PC-9 (cell line): Measurements from ENCODE around the gene VIM.

ENCODE experiments used
- CTCF ChIP-seq: fragments of 200-600 bp; sonication (generic); conservative IDR thresholded peaks from 2 replicates; pipeline ENCODE4 v1.6.1; 2017; ENCODE audit warnings: mixed run types, antibody characterized with exemption, mild to moderate bottlenecking, moderate library complexity
- EZH2 ChIP-seq: fragments of 200-600 bp; sonication (generic); IDR thresholded peaks from 2 replicates; pipeline ENCODE4 v1.8.0; 2017; ENCODE audit warnings: antibody characterized with exemption, low read depth

GRCh38 chr10:17237149-17237527 is 9.1 kb downstream of the VIM start:
- TF ChIP-seq CTCF (no peak), EZH2 (no peak)
